ENCODE data around the gene MYH11. TPM values are rescaled to one million over a fixed set of nuclear protein-coding genes. Genes with fewer than 3 reads are reported as not detected.

The MYH11 gene
- total RNA-seq, 1 experiment from 2014 or later: not detected

GRCh38 chr16:15887283-15887682, 30.5 kb upstream of the MYH11 start:
- peak overlapping the region; percentile 95 for H3K27ac Mint-ChIP-seq (ENCODE audit: unreplicated experiment)
- DNase-seq: no peak
- peaks cover 16% of the 10 kb centered on the region for H3K36me3 Mint-ChIP-seq (ENCODE audit: insufficient read depth, unreplicated experiment)
- no peaks in the 10 kb centered on the region for H3K27me3 Mint-ChIP-seq (ENCODE audit: insufficient read depth, unreplicated experiment)
- intact Hi-C loops (cut with micrococcal nuclease; ENCODE audit: unreplicated experiment): no loop called here
- POLR2A ChIA-PET: no interaction called here
- no TSS peak for BruUV-seq (replicated peaks)
- H3K4me3 ChIP-seq (ENCODE audit: low read depth, low read length): peak overlapping the region; percentile 87
- H3K9me3 ChIP-seq: no peaks in the 10 kb centered on the region
- CTCF ChIA-PET: interaction anchor here (0.9 kb wide), 1 partner anchor 211 kb away, joined by 4 read pairs; no protein-coding TSS in a partner anchor
- peaks cover 4% of the 10 kb centered on the region; the same call in 1 of the 2 replicates for H3K4me1 ChIP-seq
- H3K4me3 Mint-ChIP-seq (ENCODE audit: unreplicated experiment): peak overlapping the region; percentile 93
- H3K9me3 Mint-ChIP-seq (ENCODE audit: unreplicated experiment): no peaks in the 10 kb centered on the region
- peaks cover 6% of the 10 kb centered on the region for H3K4me1 Mint-ChIP-seq (ENCODE audit: low read depth, unreplicated experiment)
- no peak for TF ChIP-seq CTCF (IDR thresholded peaks at IDR 0.05; ENCODE audit: insufficient read depth in 1 of 2, low read depth in 1 of 2, low read length in 1 of 2, severe bottlenecking in 1 of 2, unreplicated experiment in 1 of 2)
- H3K36me3 ChIP-seq (ENCODE audit: control insufficient read depth, insufficient read depth, low read length): no peaks in the 10 kb centered on the region
- H3K27me3 ChIP-seq (replicated peaks; ENCODE audit: control insufficient read depth, insufficient read depth, low read length): no peaks in the 10 kb centered on the region

DNA sequence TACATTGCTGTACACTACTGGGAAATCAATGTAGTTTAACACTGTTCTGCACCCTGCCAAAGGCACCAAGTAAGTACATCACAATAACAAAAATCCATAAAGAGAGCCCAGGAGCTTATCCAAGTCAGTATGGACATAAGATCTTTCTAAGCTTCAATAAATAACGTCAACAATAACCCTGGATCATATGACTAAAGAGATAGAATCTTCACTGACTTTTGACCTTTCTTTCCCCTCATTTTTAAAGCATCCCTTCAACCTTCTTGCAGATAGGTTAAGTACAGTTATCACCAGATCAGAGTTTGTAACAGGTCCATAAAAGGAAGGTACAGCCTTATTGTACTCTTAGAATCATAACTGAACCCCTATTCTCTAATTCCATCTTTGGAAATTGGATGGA, 29.2 kb upstream of the MYH11 start:
- BruUV-seq (replicated peaks): no TSS peak
- POLR2A ChIA-PET: no interaction called here

GRCh38 chr16:15885560-15886001, 28.8 kb upstream of the MYH11 start:
- ChIA-PET CTCF (no interaction called here), POLR2A (no interaction called here)
- peaks cover 4% of the 10 kb centered on the region; the same call in 1 of the 2 replicates for H3K4me1 ChIP-seq
- H3K4me1 Mint-ChIP-seq (ENCODE audit: low read depth, unreplicated experiment): peaks cover 6% of the 10 kb centered on the region
- TF ChIP-seq CTCF (IDR thresholded peaks at IDR 0.05; ENCODE audit: insufficient read depth in 1 of 2, low read depth in 1 of 2, low read length in 1 of 2, severe bottlenecking in 1 of 2, unreplicated experiment in 1 of 2): no peak
- H3K36me3 ChIP-seq (ENCODE audit: control insufficient read depth, insufficient read depth, low read length): no peaks in the 10 kb centered on the region
- H3K27ac Mint-ChIP-seq (ENCODE audit: unreplicated experiment): no peak overlapping the region
- no peaks in the 10 kb centered on the region for H3K9me3 ChIP-seq
- no peaks in the 10 kb centered on the region for H3K9me3 Mint-ChIP-seq (ENCODE audit: unreplicated experiment)
- H3K4me3 Mint-ChIP-seq (ENCODE audit: unreplicated experiment): no peak overlapping the region
- H3K4me3 ChIP-seq (ENCODE audit: low read depth, low read length): no peak overlapping the region
- peaks cover 16% of the 10 kb centered on the region for H3K36me3 Mint-ChIP-seq (ENCODE audit: insufficient read depth, unreplicated experiment)
- H3K27me3 Mint-ChIP-seq (ENCODE audit: insufficient read depth, unreplicated experiment): no peaks in the 10 kb centered on the region
- intact Hi-C loops (cut with micrococcal nuclease; ENCODE audit: unreplicated experiment): no loop called here
- DNase-seq: no peak
- H3K27me3 ChIP-seq (replicated peaks; ENCODE audit: control insufficient read depth, insufficient read depth, low read length): no peaks in the 10 kb centered on the region
- BruUV-seq (replicated peaks): no TSS peak

More for the DNA sequence above, 29.2 kb upstream of the MYH11 start:
- intact Hi-C loops (cut with micrococcal nuclease; ENCODE audit: unreplicated experiment): no loop called here
- Mint-ChIP-seq H3K4me3 (ENCODE audit: unreplicated experiment) (no peak overlapping the region), H3K4me1 (ENCODE audit: low read depth, unreplicated experiment) (peaks cover 6% of the 10 kb centered on the region), H3K27me3 (ENCODE audit: insufficient read depth, unreplicated experiment) (no peaks in the 10 kb centered on the region), H3K27ac (ENCODE audit: unreplicated experiment) (no peak overlapping the region), H3K36me3 (ENCODE audit: insufficient read depth, unreplicated experiment) (peaks cover 16% of the 10 kb centered on the region), H3K9me3 (ENCODE audit: unreplicated experiment) (no peaks in the 10 kb centered on the region)
- no peak overlapping the region for H3K4me3 ChIP-seq (ENCODE audit: low read depth, low read length)
- H3K27me3 ChIP-seq (replicated peaks; ENCODE audit: control insufficient read depth, insufficient read depth, low read length): no peaks in the 10 kb centered on the region
- CTCF ChIA-PET: no interaction called here
- no peaks in the 10 kb centered on the region for H3K36me3 ChIP-seq (ENCODE audit: control insufficient read depth, insufficient read depth, low read length)
- no peak for DNase-seq
- no peak for TF ChIP-seq CTCF (IDR thresholded peaks at IDR 0.05; ENCODE audit: insufficient read depth in 1 of 2, low read depth in 1 of 2, low read length in 1 of 2, severe bottlenecking in 1 of 2, unreplicated experiment in 1 of 2)
- H3K4me1 ChIP-seq: peaks cover 4% of the 10 kb centered on the region; the same call in 1 of the 2 replicates
- no peaks in the 10 kb centered on the region for H3K9me3 ChIP-seq

Measured in Caco-2 (cell line).